GM23338 (cell line): ENCODE data around the gene ELMOD3.
"Not testable (repeated sequence)": the region's sequence is repeated elsewhere in the genome, so short reads cannot be mapped to it uniquely, and the experiment has no call there.

ENCODE experiments used
- CREB1 ChIP-seq: fragments of 250-450 bp; sonication (Bioruptor Pico); IDR thresholded peaks from 2 replicates; pipeline ENCODE4 v1.5.0; 2020; ENCODE audit warnings: low read depth, mild to moderate bottlenecking, moderate library complexity
- EZH2phosphoT487 ChIP-seq: fragments of 200-600 bp; sonication (generic); IDR thresholded peaks from one replicate; pipeline ENCODE4 v1.8.1; 2018; ENCODE audit warnings: antibody characterized with exemption; ENCODE audit not compliant: unreplicated experiment
- TF ChIP-seq, protein P1 (sequence below): IDR thresholded peaks from one replicate; pipeline ENCODE4 v1.6.1; 2018; ENCODE audit warnings: antibody characterized with exemption; ENCODE audit not compliant: unreplicated experiment
- TF ChIP-seq, protein P2 (sequence below), 2 experiments: fragments of 200-600 bp in 1 of 2; sonication (generic) in 1 of 2; conservative IDR thresholded peaks; 2 replicates each; pipeline versions ENCODE4 v1.5.1 to v1.6.1; 2016 to 2017; ENCODE audit warnings: antibody characterized with exemption in 2 of 2, low read depth in 2 of 2, mild to moderate bottlenecking in 2 of 2, moderate library complexity in 1 of 2
- TF ChIP-seq, protein P3 (sequence below): IDR thresholded peaks from 2 replicates; pipeline ENCODE4 v1.6.1; 2016; ENCODE audit warnings: antibody characterized with exemption

DNA sequence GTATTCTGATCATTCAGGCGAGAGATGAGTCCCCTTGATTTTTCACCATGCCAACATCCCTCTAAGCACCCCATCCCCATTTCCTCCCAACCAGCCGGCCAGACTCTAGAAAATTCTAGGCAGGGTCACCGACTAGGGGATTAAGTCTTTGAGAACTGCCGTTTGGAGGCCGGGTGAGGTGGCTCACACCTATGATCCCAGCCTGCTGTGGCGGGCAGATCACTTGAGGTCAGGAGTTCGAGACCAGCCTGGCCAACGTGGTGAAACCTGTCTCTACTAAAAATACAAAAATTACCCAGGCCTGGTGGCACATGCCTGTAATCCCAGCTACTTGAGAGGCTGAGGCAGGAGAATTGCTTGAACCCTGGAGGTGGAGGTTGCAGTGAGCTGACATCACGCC lies 85.0 kb downstream of the ELMOD3 start:
- TF ChIP-seq, protein P1, sequence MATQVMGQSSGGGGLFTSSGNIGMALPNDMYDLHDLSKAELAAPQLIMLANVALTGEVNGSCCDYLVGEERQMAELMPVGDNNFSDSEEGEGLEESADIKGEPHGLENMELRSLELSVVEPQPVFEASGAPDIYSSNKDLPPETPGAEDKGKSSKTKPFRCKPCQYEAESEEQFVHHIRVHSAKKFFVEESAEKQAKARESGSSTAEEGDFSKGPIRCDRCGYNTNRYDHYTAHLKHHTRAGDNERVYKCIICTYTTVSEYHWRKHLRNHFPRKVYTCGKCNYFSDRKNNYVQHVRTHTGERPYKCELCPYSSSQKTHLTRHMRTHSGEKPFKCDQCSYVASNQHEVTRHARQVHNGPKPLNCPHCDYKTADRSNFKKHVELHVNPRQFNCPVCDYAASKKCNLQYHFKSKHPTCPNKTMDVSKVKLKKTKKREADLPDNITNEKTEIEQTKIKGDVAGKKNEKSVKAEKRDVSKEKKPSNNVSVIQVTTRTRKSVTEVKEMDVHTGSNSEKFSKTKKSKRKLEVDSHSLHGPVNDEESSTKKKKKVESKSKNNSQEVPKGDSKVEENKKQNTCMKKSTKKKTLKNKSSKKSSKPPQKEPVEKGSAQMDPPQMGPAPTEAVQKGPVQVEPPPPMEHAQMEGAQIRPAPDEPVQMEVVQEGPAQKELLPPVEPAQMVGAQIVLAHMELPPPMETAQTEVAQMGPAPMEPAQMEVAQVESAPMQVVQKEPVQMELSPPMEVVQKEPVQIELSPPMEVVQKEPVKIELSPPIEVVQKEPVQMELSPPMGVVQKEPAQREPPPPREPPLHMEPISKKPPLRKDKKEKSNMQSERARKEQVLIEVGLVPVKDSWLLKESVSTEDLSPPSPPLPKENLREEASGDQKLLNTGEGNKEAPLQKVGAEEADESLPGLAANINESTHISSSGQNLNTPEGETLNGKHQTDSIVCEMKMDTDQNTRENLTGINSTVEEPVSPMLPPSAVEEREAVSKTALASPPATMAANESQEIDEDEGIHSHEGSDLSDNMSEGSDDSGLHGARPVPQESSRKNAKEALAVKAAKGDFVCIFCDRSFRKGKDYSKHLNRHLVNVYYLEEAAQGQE, result not testable (repeated sequence)
- TF ChIP-seq, protein P2, sequence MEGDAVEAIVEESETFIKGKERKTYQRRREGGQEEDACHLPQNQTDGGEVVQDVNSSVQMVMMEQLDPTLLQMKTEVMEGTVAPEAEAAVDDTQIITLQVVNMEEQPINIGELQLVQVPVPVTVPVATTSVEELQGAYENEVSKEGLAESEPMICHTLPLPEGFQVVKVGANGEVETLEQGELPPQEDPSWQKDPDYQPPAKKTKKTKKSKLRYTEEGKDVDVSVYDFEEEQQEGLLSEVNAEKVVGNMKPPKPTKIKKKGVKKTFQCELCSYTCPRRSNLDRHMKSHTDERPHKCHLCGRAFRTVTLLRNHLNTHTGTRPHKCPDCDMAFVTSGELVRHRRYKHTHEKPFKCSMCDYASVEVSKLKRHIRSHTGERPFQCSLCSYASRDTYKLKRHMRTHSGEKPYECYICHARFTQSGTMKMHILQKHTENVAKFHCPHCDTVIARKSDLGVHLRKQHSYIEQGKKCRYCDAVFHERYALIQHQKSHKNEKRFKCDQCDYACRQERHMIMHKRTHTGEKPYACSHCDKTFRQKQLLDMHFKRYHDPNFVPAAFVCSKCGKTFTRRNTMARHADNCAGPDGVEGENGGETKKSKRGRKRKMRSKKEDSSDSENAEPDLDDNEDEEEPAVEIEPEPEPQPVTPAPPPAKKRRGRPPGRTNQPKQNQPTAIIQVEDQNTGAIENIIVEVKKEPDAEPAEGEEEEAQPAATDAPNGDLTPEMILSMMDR (conservative IDR thresholded peaks at IDR 0.05; ENCODE audit: low read depth in 2 of 2), result not testable (repeated sequence)
- TF ChIP-seq, protein P3, sequence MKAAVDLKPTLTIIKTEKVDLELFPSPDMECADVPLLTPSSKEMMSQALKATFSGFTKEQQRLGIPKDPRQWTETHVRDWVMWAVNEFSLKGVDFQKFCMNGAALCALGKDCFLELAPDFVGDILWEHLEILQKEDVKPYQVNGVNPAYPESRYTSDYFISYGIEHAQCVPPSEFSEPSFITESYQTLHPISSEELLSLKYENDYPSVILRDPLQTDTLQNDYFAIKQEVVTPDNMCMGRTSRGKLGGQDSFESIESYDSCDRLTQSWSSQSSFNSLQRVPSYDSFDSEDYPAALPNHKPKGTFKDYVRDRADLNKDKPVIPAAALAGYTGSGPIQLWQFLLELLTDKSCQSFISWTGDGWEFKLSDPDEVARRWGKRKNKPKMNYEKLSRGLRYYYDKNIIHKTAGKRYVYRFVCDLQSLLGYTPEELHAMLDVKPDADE, result not testable (repeated sequence)
- not testable (repeated sequence) for TF ChIP-seq EZH2phosphoT487, CREB1
